Measurements from ENCODE around the gene GPATCH2L. TPM values are rescaled to one million over a fixed set of nuclear protein-coding genes. Genes with fewer than 3 reads are reported as not detected.

The GPATCH2L gene
- total and polyA plus RNA-seq, 2 of the 13 experiments (the other 11 are each of a cell fraction or from before 2014, with no cell fraction given): 14.4 to 29.0 TPM

GRCh38 chr14:76236172-76237130, 84.7 kb downstream of the GPATCH2L start:
- DNase-seq (ENCODE audit: low spot score) (no peak), FAIRE-seq (no peak), ATAC-seq (no peak)
- no TSS peak for BruUV-seq (replicated peaks)
- Histone ChIP-seq H3K27me3 (ENCODE audit: control insufficient read depth in 1 of 2, insufficient read depth in 2 of 2, low read length in 2 of 2) (no peaks in the 10 kb centered on the region), H3K79me2 (ENCODE audit: insufficient read depth, low read length) (no peaks in the 10 kb centered on the region), H3K4me1 (ENCODE audit: insufficient read depth, low read length) (peaks cover 13% of the 10 kb centered on the region), H3K4me3 (replicated peaks in 1 of 3; ENCODE audit: insufficient read depth in 1 of 3, low read depth in 2 of 3, low read length in 3 of 3) (no peak overlapping the region), H3K9ac (ENCODE audit: insufficient read depth, low read depth, low read length) (no peak overlapping the region), H3K4me2 (ENCODE audit: low read depth, low read length) (no peak overlapping the region), H3K36me3 (replicated peaks in 1 of 2; ENCODE audit: control insufficient read depth in 1 of 2, insufficient read depth in 2 of 2, low read length in 2 of 2) (no peaks in the 10 kb centered on the region; a peak in 1 of 5 replicates), H3K27ac (ENCODE audit: extremely low read length, insufficient read depth, low read length) (no peak overlapping the region), H4K20me1 (ENCODE audit: insufficient read depth, low read length) (no peaks in the 10 kb centered on the region), H3K9me3 (ENCODE audit: low read length) (no peaks in the 10 kb centered on the region), H2AFZ (ENCODE audit: low read length) (no peak overlapping the region)
- ChIA-PET POLR2A (no interaction called here), CTCF (ENCODE audit: low intra/inter-chr PET ratio, low total read pairs) (no interaction called here)
- in situ Hi-C loops (cut with HindIII; ENCODE audit: extremely low pct_ligation_motif_present, low pct_unique_long_range_greater_than_20kb) (no loop called here), intact Hi-C loops (cut with micrococcal nuclease; ENCODE audit: unreplicated experiment) (no loop called here)
- WGBS (ENCODE audit: low lambda C conversion rate): 94% methylated on average over 12 of the region's 13 CpGs
- TF ChIP-seq SKI (IDR thresholded peaks at IDR 0.05; ENCODE audit: partially characterized antibody) (no peak), MXD3 (CRISPR knock-in tag; IDR thresholded peaks at IDR 0.05) (no peak), ZBTB20 (CRISPR knock-in tag; IDR thresholded peaks at IDR 0.05; ENCODE audit: borderline replicate concordance, low read depth) (no peak), TGIF2 (CRISPR knock-in tag; IDR thresholded peaks at IDR 0.05) (no peak), CCDC6 (CRISPR knock-in tag; IDR thresholded peaks at IDR 0.05) (no peak)

- intact Hi-C loops (cut with micrococcal nuclease; ENCODE audit: unreplicated experiment) (no loop called here), in situ Hi-C loops (cut with HindIII; ENCODE audit: extremely low pct_ligation_motif_present, low pct_unique_long_range_greater_than_20kb) (no loop called here)
- Histone ChIP-seq H3K4me1 (ENCODE audit: insufficient read depth, low read length) (peaks cover 9% of the 10 kb centered on the region), H3K27ac (ENCODE audit: extremely low read length, insufficient read depth, low read length) (no peak overlapping the region), H3K79me2 (ENCODE audit: insufficient read depth, low read length) (no peaks in the 10 kb centered on the region), H3K36me3 (replicated peaks in 1 of 2; ENCODE audit: control insufficient read depth in 1 of 2, insufficient read depth in 2 of 2, low read length in 2 of 2) (no peaks in the 10 kb centered on the region; a peak in 1 of 5 replicates), H3K27me3 (ENCODE audit: control insufficient read depth in 1 of 2, insufficient read depth in 2 of 2, low read length in 2 of 2) (no peaks in the 10 kb centered on the region), H2AFZ (ENCODE audit: low read length) (no peak overlapping the region), H3K4me3 (replicated peaks in 1 of 3; ENCODE audit: insufficient read depth in 1 of 3, low read depth in 2 of 3, low read length in 3 of 3) (no peak overlapping the region), H3K9me3 (ENCODE audit: low read length) (no peaks in the 10 kb centered on the region), H3K9ac (ENCODE audit: insufficient read depth, low read depth, low read length) (no peak overlapping the region), H3K4me2 (ENCODE audit: low read depth, low read length) (no peak overlapping the region), H4K20me1 (ENCODE audit: insufficient read depth, low read length) (no peaks in the 10 kb centered on the region)
- CTCF ChIA-PET (ENCODE audit: low intra/inter-chr PET ratio, low total read pairs): no interaction called here
- POLR2A ChIA-PET: no interaction called here
- WGBS (ENCODE audit: low lambda C conversion rate): 93% methylated on average over 6 of the region's 6 CpGs
- BruUV-seq (replicated peaks): no TSS peak
- no peak for DNase-seq (ENCODE audit: low spot score)
- no peak for FAIRE-seq
- no peak for ATAC-seq
- TF ChIP-seq KLF13 (CRISPR knock-in tag; IDR thresholded peaks at IDR 0.05) (no peak), KLF15 (CRISPR knock-in tag; IDR thresholded peaks at IDR 0.05; ENCODE audit: borderline replicate concordance) (no peak), ZNF496 (CRISPR knock-in tag; IDR thresholded peaks at IDR 0.05; ENCODE audit: insufficient replicate concordance) (no peak), ZFP82 (CRISPR knock-in tag; IDR thresholded peaks at IDR 0.05; ENCODE audit: borderline replicate concordance) (no peak), ADNP (CRISPR knock-in tag; IDR thresholded peaks at IDR 0.05) (no peak), RELA (CRISPR knock-in tag; IDR thresholded peaks at IDR 0.05) (no peak), ZNF782 (CRISPR knock-in tag; IDR thresholded peaks at IDR 0.05; ENCODE audit: borderline replicate concordance) (no peak), ZMYM4 (CRISPR knock-in tag; IDR thresholded peaks at IDR 0.05) (no peak), HINFP (CRISPR knock-in tag; IDR thresholded peaks at IDR 0.05; ENCODE audit: low read depth) (no peak), ZNF367 (CRISPR knock-in tag; IDR thresholded peaks at IDR 0.05; ENCODE audit: borderline replicate concordance) (no peak), KDM1A (CRISPR knock-in tag; IDR thresholded peaks at IDR 0.05) (no peak), KAT8 (CRISPR knock-in tag; IDR thresholded peaks at IDR 0.05) (no peak)
Observed at GRCh38 chr14:76237349-76237990, 85.7 kb downstream of the GPATCH2L start.
